ENCODE measurements around the gene TPPP3.

- no peak for TF ChIP-seq EZH2 (IDR thresholded peaks at IDR 0.05; ENCODE audit: borderline replicate concordance, insufficient read depth, low read depth, low read length, poor library complexity, severe bottlenecking)
- TF ChIP-seq, protein P1, sequence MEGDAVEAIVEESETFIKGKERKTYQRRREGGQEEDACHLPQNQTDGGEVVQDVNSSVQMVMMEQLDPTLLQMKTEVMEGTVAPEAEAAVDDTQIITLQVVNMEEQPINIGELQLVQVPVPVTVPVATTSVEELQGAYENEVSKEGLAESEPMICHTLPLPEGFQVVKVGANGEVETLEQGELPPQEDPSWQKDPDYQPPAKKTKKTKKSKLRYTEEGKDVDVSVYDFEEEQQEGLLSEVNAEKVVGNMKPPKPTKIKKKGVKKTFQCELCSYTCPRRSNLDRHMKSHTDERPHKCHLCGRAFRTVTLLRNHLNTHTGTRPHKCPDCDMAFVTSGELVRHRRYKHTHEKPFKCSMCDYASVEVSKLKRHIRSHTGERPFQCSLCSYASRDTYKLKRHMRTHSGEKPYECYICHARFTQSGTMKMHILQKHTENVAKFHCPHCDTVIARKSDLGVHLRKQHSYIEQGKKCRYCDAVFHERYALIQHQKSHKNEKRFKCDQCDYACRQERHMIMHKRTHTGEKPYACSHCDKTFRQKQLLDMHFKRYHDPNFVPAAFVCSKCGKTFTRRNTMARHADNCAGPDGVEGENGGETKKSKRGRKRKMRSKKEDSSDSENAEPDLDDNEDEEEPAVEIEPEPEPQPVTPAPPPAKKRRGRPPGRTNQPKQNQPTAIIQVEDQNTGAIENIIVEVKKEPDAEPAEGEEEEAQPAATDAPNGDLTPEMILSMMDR (IDR thresholded peaks at IDR 0.05), result no peak
Observed at GRCh38 chr16:67397812-67398545, 4.7 kb upstream of the TPPP3 start.

Measured in B cell (primary cell).